Stimulated activated CD4-positive, alpha-beta T cell treated with anti-CD3 and anti-CD28 coated beads, Interleukin-1b, Interleukin-23, amount 100 ng/mL, for 48 hours (primary cell): ENCODE data around the gene SH3RF3.

Source experiments
- DNase-seq: peaks from one replicate; pipeline ENCODE4 v3.0.0-alpha.2; 2020

SH3RF3 gene

DNA sequence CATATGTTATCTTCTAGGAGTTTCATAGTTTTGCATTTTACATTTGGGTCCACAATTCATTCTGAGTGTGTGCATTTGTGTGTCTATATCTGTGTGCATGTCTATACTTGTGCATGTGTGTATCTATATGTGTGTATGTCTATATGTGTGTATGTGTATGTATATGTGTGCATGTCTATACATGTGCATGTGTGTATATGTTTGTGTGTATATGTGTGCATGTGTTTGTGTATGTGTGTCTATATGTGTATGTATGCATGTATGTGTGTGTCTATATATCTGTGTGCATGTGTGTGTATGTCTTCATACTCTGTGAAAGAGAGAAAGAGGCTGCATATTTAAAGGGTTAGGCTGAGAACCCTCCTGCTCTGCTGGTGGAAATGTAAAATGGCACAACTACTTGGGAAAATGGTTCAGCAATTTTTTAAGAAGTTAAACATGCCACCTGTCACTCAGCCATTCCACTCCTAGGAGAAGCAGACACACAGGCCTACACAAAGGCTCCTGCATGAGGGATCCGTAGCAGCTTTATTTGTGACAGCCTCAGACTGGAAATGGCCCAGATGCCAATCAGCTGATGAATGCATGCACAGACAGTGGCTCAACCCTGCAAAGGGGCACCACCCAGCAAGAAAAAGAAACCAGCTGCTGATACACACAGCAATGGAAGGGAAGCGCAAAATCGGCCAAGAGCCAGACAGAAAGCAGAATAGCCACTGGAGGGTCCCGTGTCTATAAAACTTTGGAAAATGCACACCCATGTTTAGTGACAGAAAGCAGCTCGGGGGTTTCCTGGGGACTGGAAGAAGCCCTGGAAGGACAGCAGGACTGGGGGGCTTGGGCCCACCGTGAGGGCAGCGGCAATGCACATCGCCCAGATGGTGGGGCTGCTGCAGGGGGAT, 337.9 kb downstream of the SH3RF3 start:
- DNase-seq: no peak

DNA sequence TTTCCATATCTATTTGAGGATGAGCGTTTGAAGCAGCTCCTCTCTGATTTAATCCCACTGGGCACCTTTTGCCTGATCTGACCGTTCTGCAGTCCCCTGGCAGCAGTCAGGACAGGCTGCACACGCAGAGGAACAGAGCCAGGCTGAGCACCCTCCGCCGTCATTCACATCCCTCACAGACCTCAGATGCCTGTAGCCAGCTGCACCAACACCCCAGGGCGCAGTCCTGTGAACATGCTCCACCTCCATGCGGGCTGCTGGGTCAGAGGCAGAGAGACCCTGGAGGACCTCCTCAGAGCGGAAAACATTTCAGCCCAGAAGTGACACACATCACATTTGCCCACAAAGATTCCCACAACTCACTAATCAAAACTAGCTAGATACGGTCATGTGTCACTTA, 338.7 kb downstream of the SH3RF3 start:
- no peak for DNase-seq

DNA sequence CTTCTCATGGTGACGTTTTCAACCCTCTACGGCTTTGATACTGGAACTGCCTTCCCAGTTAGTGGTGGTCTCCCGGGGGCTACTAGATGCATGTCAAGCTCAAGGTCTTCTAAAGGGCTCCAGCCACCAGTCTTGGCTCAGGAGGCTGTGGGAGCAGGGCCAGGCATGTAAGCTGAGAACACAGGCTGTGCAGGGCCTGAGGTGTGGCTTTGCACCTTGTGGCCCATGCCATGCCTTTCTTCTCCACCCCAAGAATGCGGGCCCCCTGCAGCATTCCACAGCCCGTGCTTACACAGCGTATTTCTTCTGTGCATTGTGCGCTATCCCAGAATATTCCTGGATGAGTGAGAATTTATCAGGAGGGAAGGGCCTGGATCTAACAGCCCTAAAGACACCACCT, 339.9 kb downstream of the SH3RF3 start:
- no peak for DNase-seq

DNA sequence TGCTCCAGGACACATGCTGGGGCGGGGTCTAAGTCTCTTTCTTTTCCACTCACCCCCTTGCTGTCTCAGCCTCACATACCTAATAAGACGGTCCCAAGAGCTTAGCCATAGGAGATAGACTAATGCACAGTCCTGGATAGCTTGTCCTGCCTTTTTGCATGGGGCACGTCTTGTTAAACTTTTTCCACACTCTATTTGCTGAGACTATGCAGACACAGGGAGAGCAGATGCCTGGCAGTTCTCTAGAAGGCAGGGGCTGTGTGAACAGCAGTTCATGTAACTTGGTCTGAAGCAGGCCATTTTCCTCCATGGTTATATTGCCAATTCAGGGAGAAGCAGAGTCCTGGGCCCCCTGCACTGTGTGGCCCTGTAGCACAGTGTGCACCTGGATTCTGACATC, 342.7 kb downstream of the SH3RF3 start:
- DNase-seq: no peak

DNA sequence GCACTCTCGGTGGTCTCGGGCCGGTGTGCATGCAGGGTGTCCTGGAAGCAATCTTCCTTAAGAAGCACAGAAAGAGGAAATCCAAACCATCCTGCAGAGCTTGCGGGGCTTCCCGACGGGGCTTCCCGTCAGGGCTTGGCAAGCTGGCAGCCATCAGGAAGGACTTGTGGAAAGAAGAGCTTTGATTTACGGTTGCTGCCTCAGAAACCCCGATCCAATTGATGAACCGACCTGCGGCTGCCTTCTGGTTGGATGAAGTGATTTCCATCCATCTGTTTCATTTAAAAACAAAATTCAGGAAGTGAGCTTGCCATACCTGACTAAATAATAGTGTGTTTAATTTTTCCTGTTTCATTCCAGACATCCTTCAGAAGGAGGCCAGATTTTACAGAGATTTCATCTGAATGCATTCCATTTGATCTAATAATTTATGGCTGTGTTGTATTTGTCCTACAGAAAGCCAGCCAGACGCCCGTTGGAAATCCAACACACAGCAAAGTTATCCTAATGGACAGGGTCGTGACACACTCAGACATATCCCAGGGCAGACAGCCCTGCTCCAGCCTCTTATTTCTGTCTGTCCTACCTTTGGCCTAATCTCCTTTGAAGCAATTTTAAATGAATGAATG, 343.4 kb downstream of the SH3RF3 start:
- no peak for DNase-seq

DNA sequence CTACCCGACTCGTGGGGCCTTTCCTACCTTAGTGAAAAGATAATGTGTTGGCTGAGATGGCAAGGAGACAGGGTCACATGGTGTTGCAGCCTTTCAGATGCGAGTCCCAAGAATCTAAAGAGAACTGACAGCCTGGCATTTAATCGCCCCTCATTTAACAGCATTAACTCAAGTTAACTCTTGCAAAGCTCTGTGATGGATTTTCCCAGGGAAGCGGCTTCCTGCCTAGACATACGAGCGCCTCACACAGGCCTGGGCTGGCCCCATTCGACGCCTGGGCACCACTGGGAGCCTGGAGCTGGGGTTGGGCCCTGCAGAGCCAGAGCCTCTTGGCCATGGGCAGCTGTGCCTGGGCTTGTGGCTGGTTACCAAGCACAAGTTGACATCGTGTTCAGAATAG, 344.0 kb downstream of the SH3RF3 start:
- no peak for DNase-seq

DNA sequence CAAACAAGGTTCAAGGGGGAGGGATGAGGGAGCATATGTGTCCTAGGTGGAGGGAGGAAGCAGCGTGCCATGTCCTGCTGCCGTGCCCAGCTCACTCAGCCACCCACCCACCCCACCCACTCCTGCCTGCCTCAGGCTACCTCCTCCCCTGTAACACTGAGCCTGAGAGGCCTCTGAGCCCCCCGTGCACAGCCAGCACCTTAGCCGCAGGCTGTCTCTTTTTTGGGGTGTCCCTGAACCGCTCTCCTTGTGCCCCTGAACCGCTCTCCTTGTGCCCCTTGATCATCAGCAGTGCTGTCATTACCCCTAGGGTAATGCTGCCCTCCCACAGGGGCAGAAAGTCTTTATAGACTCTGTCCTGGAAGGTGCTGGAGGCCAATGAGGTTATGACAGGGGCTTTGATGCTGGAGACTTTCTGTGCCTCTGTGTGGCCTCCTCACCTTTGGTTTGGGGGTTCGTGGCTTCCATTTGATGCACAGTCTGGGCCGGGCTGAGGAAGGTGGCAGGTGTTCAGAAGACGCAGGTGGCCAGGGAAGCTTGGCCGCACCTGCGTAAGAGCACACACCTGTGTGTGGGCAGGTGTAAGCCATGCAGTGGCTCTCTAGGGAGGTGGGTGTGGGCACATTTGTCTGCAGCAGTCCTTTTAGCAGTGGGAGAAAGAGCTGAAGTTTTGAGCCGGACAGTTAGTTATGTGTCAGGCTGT, 344.8 kb downstream of the SH3RF3 start:
- DNase-seq: no peak

DNA sequence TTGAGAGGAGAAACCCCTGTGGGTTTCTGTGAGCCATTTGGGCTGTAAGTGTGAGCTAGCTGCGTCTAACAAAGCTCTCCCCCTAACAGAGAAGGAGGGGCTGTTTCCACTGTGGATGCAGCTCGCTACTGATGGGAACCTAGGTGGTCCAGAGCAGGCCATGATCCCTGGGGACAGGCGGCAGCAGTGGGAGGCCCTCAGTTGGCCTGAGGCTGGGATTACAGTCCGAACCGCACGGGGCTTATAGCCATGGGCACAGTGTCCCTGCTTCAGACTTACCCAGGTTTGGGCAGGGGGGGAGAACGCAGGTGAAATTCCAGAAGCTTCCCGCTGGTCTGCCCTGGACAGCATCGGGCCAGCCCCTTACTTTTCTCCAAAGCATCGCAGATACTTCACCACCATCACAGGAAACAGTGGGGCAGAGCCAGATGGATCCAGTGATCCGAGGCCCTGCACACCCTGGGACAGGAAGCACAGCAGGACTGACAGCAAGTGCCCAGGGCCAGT, 345.4 kb downstream of the SH3RF3 start:
- DNase-seq: no peak

DNA sequence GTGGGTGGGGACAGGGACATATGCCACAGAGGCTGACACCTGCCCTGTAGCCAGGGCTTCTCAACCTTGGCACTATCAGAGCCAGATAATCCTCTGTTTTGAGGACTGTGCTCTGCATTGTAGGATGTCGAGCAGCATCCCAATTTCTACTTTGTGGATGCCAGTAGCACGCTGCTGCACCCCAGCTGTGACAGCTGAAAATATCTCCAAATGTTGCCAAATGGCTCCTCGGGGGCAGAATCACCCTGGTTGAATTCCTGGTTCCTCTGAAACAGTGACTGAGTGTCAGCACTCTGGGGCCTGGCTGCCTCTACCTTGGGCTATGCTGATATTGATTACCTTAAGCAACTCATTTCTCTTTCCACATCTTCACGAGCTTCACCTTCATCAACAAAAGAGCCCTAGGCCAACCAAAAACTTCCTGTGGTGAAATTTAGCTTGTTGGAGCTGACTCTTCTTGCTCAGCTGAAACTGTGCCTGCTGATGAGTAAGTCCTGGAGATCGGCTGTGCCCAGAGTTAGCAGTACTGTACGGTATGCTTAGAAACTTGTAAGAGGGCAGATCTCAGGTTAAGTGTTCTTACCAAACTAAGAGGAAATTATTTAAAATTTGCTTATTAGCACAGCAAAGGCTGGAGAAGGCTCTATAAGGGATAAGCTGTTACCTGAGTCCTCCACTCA, 346.7 kb downstream of the SH3RF3 start:
- peak; percentile 17 for DNase-seq

DNA sequence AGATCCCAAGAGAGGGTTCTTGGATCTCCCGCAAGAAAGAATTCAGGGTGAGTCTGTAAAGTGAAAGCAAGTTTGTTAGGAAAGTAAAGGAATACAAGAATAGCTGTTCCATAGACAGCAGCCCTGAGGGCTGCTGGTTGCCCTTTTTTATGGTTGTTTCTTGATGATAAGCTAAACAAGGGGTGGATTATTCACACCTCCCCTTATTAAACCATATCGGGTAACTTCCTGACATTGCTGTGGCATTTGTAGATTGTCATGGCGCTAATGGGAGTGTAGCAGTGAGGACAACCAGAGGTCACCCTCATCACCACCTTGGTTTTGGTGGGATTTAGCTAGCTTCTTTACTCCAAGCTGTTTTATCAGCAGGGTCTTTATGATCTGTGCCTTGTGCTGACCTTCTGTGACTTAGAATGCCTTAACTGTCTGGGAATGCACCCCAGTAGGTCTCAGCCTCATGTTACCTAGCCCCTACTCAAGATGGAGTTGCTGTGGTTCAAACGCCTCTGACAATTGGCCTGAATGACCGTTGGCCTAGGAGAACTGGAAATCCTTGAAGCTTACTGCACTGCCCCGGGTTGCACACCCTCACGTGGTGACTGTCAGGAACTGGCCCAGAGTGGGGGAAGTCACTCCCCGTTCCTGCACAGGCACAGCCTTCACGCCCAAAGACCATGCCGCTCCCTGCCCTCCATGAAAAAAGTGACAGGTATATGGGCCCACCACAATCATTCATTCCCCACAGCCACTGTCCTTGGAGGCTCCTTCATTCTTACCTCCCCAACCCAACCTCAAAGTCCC, 347.8 kb downstream of the SH3RF3 start:
- DNase-seq: no peak

DNA sequence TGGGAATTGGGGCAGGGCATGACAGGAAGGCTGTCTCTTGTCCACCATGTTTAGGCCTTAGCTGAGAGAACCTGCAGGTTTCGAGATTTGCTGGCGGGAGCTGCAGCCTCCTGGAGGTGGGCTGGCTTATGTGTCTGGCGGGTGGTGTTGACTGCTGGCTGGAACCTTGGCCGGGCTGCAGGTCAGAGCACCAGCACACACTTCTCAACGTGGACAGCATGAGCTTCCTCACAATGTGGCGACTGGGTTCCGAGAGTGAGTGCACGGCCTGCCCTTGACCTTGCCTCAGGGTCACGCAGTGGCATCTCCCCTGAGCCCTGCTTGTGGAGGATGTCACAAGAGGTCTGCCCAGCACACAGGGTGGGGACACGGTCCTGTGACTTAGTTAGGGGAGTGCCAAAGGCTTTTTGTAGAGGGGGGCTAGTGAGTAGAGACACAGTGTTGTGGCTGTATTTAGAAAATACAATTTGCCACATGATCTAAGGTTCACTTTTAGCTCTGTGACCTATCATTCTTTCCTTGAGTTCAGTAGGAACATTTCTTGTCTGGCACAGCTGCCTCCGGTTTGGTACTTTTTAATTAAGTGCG, 350.0 kb downstream of the SH3RF3 start:
- no peak for DNase-seq

DNA sequence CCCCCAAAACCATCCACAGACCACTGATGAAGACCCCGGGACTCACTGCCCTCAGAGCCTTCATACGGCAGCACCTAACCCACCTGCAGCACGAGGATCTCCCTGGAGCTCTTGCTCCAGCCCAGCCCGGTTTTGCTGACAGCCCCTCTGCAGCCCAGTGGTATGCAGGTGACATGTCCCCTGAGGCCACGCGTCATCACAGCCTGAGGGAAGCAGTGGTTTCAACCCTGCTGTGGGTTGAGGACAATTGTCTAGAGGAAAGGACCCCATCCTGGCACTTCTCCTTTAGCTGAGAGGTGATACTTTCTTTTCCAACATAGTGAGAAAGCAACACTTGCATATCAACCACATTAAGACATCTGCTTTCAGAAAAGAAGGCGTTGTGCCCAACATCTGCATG, 350.8 kb downstream of the SH3RF3 start:
- no peak for DNase-seq

DNA sequence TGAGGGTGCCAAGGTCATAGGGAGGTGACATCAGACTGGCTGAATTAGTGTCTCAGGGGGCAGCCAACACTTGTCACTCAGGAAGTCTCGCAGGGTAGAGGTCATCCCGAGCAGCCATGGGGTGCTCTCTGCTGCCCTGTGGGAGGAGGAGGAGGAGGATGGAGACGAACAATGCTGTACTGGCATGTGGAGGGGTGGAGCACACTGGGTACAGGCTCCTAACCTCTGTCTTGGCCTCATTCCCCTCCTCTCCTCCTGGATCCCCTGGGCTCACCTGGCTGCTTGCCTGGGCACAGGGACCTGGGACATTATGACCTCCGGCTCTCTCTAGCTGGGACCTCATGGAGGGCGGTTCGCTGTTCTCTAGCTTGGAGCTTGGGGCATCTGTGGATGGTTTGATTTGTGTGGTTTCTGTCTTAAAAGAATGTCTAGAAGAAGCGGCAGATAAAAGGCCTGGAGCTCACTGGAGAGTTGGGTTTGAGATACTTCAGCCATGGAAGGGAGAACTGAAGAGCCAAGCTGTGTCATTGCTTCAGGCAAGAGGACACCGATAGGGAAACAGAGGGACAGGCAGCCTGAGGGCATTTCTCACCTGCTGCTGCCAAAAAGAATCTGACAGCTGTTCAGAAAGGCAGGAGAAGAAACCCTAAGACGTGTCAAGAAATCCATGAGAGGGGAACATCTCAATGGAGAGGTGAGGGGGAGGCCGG, 351.6 kb downstream of the SH3RF3 start:
- DNase-seq: no peak

DNA sequence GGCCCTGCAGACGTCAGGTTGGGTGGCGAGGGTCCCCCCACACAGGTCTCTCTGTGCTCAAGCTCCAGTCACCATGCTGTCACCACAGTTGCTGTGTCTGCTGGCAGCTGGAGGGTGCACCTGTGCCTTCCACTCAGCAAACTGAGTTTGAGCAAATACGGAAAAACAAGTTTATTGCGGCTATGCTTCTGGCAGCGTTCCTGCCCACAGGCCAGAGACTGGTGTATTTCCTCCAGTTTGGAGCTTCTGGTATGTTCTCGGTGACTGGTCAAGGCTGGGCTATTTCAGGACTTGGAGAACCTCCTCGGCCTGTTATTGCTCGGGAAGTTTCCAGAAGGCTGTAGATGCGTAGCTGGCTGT, 352.2 kb downstream of the SH3RF3 start:
- DNase-seq: no peak

DNA sequence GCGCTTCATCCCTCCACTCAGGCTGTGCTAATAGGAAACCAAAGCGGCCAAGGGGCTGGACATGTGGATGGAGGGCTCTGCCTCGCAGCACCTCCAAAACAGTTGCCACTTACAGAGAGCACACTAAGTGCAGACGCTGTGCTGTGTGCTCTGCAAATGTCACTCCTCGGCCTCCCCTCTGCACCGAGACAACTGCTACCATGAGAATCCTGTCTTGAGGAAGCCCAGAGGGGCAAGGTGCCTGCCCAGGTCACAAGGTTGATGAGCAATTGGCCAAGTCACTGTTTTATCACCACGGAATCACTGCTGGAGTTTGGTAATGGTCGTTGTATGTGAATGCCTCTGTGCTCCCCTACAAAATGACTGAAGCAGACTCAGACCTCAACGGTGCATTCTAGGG, 352.6 kb downstream of the SH3RF3 start:
- DNase-seq: no peak

DNA sequence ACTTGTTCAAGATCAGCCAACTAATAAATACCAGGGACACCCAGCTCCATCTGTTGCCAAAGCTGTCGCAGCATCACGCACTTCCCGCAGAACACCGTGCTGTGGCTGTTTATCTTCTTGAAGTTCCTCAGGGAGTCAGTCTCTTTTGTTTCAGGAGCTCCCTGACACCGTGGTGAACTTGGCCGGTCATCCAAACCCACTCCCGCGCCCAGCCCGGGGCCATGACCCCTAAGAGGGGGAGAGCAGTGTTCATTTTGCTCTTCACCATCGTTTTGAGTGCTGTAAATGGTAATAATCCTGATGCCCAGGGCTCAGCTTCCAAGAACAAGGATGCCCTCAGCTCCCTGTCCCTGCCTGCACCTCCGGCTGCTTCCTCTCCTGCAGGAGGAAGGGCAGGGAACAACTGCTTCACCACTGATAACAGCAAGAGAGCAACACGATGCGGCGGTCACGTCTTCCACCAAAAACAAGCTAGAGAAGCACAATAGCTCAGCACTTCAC, 353.4 kb downstream of the SH3RF3 start:
- DNase-seq: no peak

DNA sequence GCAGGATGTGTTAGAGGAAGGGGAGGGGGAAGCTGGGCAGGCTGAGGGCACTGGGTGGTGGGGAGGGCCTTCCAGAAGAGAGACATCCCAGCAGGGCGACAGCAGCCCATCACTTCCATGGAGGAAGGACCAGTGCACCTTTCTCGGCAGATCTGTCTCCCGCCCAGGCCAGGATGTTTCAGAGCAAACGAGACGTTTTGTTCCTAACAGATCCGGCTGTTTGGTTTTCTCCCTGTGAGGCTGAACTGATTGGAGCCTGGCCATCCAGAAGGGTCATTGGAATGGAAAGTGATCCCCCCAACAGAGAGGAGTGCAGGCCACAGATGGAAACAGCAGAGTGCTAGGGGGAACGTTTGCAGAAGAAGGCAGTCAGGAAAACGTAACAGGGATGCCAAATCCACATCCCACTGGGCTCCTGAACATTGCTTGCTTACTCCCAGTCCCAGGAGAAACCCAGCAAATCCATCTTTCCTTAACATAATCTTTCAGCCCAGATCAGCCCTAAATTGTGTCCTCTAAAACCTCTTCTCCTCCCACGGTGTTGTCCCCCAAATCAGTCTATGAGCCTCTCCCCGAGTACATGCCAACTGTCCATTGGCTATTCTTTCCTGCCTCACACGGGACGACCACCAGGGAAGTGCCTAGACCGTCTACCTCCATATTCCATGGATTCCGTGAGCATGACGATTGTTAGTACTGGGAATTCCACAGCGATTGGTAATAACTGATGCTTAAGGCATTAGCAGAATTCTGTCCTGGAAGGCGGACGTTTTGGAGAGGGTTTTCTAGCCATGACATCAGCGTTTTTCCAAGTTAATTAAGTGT, 357.9 kb downstream of the SH3RF3 start:
- DNase-seq: no peak

DNA sequence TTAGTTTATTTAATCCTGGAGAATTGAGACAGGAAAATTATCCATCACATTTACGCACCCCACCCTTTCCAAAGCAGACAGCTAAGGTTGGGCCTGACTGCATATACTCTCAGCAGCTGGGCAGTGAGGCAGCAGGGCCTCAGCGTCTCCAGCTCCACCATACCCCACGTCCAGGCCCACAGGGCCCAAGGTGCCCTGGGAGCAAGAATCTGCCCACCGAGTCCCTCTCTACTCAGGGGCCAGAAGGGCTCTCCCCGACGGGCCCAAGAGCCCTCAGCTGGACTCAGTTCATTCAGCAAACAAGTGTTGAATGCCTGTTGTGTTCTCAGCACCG, 358.5 kb downstream of the SH3RF3 start:
- no peak for DNase-seq

DNA sequence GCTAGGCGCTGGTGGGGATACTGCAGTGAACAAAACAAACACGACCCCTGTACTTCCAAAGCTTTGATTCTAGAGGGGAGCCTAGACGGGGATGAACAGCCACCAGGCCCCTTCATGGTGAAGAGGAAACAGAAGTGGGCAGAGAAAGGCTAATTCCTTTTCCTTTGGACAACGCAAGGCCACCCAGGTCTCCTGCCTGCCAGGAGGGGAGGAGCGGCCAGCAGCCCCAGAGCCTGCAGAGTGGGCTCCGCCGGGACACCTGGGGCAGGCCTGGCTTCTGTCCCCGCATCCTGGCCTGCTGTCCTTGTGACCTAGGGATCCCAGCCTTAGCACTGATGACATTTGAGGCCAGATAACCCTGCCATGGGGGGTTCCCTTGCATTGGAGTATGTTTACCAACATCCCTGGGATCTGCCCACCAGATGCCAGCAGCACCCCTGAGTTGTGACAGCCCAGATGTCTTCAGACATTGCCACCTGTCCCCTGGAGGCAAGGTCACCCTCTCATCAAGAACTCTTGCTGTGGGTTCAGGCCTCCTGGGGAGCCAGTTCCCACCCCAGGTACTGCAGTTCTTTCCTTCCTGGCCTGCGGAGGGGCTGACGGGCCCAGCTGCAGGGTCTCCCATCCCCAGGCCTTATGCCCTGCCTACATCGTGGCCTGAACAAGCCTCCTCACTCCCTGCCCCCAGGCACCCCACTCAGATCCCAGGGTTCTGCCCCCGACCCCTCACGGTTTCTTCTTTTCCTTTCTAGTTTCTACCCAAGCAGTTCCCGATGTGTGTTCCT, 359.1 kb downstream of the SH3RF3 start:
- DNase-seq: no peak
